Natural killer cell (primary cell): ENCODE measurements around the gene PFKFB3. TPM values are rescaled to one million over a fixed set of nuclear protein-coding genes. Genes with fewer than 3 reads are reported as not detected.

Experiments used
- ATAC-seq, 3 donors: fragments of 150-1000 bp in 2 of 3; fragments of 200-7000 bp in 1 of 3; cut with Tn5 transposase; 1 replicate in 1 of 3; 2 replicates in 2 of 3; pipeline ENCODE4 v1.10.0; 2021; ENCODE audit warnings: mild to moderate bottlenecking in 2 of 3, moderate library complexity in 2 of 3
- DNase-seq, 2 donors: peaks; one replicate each; pipeline versions ENCODE4 v3.0.0 to v3.0.0-alpha.2; 2013 to 2021; ENCODE audit warnings: mixed read lengths in 1 of 2
- H3K27ac ChIP-seq: one replicate; pipeline ENCODE4 v1.5.1; 2013; ENCODE audit warnings: mild to moderate bottlenecking, low read length
- H3K27me3 ChIP-seq: one replicate; pipeline ENCODE4 v1.6.1; 2013; ENCODE audit warnings: low read length; ENCODE audit not compliant: control insufficient read depth, insufficient read depth
- H3K36me3 ChIP-seq: one replicate; pipeline ENCODE4 v1.6.1; 2013; ENCODE audit warnings: low read length; ENCODE audit not compliant: control insufficient read depth, insufficient read depth
- H3K4me1 ChIP-seq: one replicate; pipeline ENCODE4 v1.6.1; 2013; ENCODE audit warnings: low read length; ENCODE audit not compliant: control insufficient read depth, insufficient read depth
- H3K4me3 ChIP-seq: one replicate; pipeline ENCODE4 v1.5.1; 2013; ENCODE audit warnings: low read length
- H3K9me3 ChIP-seq: one replicate; pipeline ENCODE4 v1.6.1; 2013; ENCODE audit warnings: low read length; ENCODE audit not compliant: control insufficient read depth, insufficient read depth
- H3K27ac Mint-ChIP-seq, 2 donors: one replicate each; pipeline ENCODE4 v1.8.0; 2022; ENCODE audit warnings: mild to moderate bottlenecking in 2 of 2, mixed read lengths in 2 of 2, moderate library complexity in 1 of 2
- H3K27me3 Mint-ChIP-seq, 2 donors: one replicate each; pipeline ENCODE4 v1.8.0; 2022; ENCODE audit warnings: low read depth in 2 of 2, mixed read lengths in 2 of 2
- H3K36me3 Mint-ChIP-seq: one replicate; pipeline ENCODE4 v1.8.0; 2022; ENCODE audit warnings: mixed read lengths
- H3K4me1 Mint-ChIP-seq, 2 donors: one replicate each; pipeline ENCODE4 v1.8.0; 2022; ENCODE audit warnings: mixed read lengths in 2 of 2
- H3K4me3 Mint-ChIP-seq: one replicate; pipeline ENCODE4 v1.8.0; 2022; ENCODE audit warnings: mild to moderate bottlenecking, moderate library complexity, mixed read lengths
- H3K9me3 Mint-ChIP-seq, 2 donors: one replicate each; pipeline ENCODE4 v1.8.0; 2022; ENCODE audit warnings: mixed read lengths in 2 of 2
- WGBS: methylation state at CpG from one replicate; pipeline ENCODE4 v1.1.7; 2013; ENCODE audit warnings: missing lambda C conversion rate; ENCODE audit not compliant: insufficient coverage; 5-methylcytosine and 5-hydroxymethylcytosine counted together
- intact Hi-C: fragments of 100-400 bp; cut with micrococcal nuclease; formaldehyde crosslinking; loops from one replicate; pipeline ENCODE4 v1.14.2; 2022
- total RNA-seq, 4 donors: library from RNA; stranded (reverse); fragments of 120-200 nt in 1 of 4; gene quantifications; one replicate each; pipeline versions ENCODE4 v1.2.3 to v1.2.4, GENCODE V29; 2013 to 2022
- TF ChIP-seq, protein P1 (sequence below): fragments of 200-600 bp; IDR thresholded peaks from one replicate; pipeline ENCODE4 v1.8.0; 2022; ENCODE audit warnings: antibody characterized with exemption

The PFKFB3 gene
- total RNA-seq, 3 donors from 2014 or later (not counting 1 experiment from before 2014, with no cell fraction given) = 33.4 to 59.7 (median 39.0) TPM

DNA sequence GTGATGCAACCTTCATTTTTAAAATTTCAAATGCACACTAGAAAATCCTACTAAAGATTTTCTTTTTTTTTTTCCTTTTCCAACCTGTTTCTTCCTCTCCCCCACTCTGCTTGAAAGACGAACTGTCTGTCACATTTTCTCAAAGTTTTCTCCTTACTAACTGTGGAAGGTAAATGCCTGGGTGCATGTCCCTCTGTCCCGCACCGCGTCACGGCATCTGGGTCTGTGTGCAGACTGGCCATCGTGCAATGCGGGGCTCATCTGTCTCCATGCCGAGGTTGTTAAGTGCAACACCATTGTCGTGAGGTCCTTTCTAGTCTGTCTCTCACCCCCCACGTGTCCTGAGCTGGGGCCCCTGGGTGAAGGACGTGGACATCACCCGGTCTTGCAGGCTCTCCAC lies 28.4 kb downstream of the PFKFB3 start:
- no peak overlapping the region for H3K4me3 Mint-ChIP-seq
- Histone ChIP-seq H3K4me3 (no peak overlapping the region), H3K27me3 (no peaks in the 10 kb centered on the region), H3K27ac (no peak overlapping the region), H3K36me3 (peaks cover 34% of the 10 kb centered on the region), H3K9me3 (no peaks in the 10 kb centered on the region), H3K4me1 (no peaks in the 10 kb centered on the region)
- intact Hi-C loops = no loop called here
- H3K27ac Mint-ChIP-seq = no peak overlapping the region
- peak in 1 of 3 donors; percentile 13 for ATAC-seq
- no peaks in the 10 kb centered on the region for H3K27me3 Mint-ChIP-seq
- TF ChIP-seq, protein P1, sequence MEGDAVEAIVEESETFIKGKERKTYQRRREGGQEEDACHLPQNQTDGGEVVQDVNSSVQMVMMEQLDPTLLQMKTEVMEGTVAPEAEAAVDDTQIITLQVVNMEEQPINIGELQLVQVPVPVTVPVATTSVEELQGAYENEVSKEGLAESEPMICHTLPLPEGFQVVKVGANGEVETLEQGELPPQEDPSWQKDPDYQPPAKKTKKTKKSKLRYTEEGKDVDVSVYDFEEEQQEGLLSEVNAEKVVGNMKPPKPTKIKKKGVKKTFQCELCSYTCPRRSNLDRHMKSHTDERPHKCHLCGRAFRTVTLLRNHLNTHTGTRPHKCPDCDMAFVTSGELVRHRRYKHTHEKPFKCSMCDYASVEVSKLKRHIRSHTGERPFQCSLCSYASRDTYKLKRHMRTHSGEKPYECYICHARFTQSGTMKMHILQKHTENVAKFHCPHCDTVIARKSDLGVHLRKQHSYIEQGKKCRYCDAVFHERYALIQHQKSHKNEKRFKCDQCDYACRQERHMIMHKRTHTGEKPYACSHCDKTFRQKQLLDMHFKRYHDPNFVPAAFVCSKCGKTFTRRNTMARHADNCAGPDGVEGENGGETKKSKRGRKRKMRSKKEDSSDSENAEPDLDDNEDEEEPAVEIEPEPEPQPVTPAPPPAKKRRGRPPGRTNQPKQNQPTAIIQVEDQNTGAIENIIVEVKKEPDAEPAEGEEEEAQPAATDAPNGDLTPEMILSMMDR = no peak
- H3K36me3 Mint-ChIP-seq = no peaks in the 10 kb centered on the region
- no peaks in the 10 kb centered on the region for H3K4me1 Mint-ChIP-seq
- no peaks in the 10 kb centered on the region for H3K9me3 Mint-ChIP-seq
- DNase-seq = no peak
- WGBS = 98% methylated on average over 12 of the region's 12 CpGs

DNA sequence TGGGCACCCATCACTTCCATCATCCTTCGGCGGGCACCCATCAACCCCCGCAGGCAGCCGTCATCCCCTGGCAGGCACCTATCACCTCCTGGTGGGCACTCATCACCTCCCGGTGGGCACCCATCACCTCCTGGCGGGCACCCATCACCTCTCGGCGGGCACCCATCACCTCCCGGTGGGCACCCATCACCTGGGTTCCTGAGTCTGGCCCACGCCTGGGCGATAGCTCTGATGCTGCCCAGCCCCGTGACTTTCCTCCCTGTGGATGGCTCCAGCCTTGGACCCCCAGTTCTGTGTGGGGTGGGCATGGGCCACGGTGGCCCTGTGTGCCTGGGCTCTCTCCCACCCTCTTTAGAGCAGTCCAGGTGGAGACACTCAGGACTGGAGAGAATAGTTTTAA lies 29.0 kb downstream of the PFKFB3 start:
- H3K36me3 ChIP-seq = peaks cover 30% of the 10 kb centered on the region
- no peaks in the 10 kb centered on the region for H3K27me3 Mint-ChIP-seq
- intact Hi-C loops = no loop called here
- H3K4me3 ChIP-seq = no peak overlapping the region
- no peak for DNase-seq
- H3K27ac ChIP-seq = no peak overlapping the region
- H3K27me3 ChIP-seq = no peaks in the 10 kb centered on the region
- H3K27ac Mint-ChIP-seq = no peak overlapping the region
- H3K9me3 Mint-ChIP-seq = no peaks in the 10 kb centered on the region
- H3K36me3 Mint-ChIP-seq = no peaks in the 10 kb centered on the region
- H3K9me3 ChIP-seq = no peaks in the 10 kb centered on the region
- 88% methylated on average over 13 of the region's 13 CpGs for WGBS
- H3K4me1 ChIP-seq = no peaks in the 10 kb centered on the region
- ATAC-seq = peak in 1 of 3 donors; percentile 17
- H3K4me3 Mint-ChIP-seq = no peak overlapping the region
- H3K4me1 Mint-ChIP-seq = no peaks in the 10 kb centered on the region
- TF ChIP-seq, protein P1 = no peak

DNA sequence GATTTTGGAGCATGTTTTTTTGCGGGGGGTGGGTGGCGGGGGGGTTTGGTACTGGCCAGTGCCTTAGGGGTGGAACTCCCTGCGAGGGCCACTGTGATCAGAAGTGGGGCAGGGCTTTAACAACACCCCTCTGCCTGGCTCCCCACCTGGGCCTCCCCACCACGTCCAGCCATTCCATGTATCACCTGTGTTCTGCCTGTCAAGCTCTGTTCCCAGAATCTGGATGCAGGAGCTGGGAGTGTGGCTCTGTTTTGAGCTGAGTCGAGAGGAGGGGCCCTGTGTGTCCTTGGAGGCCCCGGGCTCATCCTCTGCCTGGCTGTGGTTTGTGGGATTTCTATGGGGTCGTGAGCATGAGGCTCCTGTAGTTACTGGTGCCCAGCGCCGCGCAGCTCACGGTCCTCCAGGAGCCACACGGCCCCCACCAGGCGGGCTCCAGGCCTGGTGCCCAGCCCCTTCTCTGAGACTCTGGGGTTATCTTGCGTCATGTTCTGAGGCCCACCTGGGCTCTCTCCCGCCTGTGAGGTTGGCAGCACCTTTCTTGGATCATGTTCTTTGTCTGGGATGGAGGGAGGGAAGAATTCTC lies 29.6 kb downstream of the PFKFB3 start:
- H3K4me1 ChIP-seq = no peaks in the 10 kb centered on the region
- ATAC-seq = peak in 1 of 3 donors; percentile 15
- TF ChIP-seq, protein P1 = no peak
- peaks cover 26% of the 10 kb centered on the region for H3K36me3 ChIP-seq
- DNase-seq = no peak
- Mint-ChIP-seq H3K36me3 (no peaks in the 10 kb centered on the region), H3K4me3 (no peak overlapping the region), H3K27ac (no peak overlapping the region), H3K9me3 (no peaks in the 10 kb centered on the region), H3K4me1 (no peaks in the 10 kb centered on the region), H3K27me3 (no peaks in the 10 kb centered on the region)
- 92% methylated on average over 14 of the region's 15 CpGs for WGBS
- H3K4me3 ChIP-seq = no peak overlapping the region
- H3K27ac ChIP-seq = no peak overlapping the region
- H3K27me3 ChIP-seq = no peaks in the 10 kb centered on the region
- H3K9me3 ChIP-seq = no peaks in the 10 kb centered on the region
- intact Hi-C loops = no loop called here
